Fibroblast of the conjunctiva (primary cell): ENCODE results near the gene ZNF101.
"Not testable (repeated sequence)": the region's sequence is repeated elsewhere in the genome, so short reads cannot be mapped to it uniquely, and the experiment has no call there.

Experiments
- DNase-seq: peaks from one replicate; pipeline ENCODE4 v3.0.0-alpha.2; 2010; ENCODE audit warnings: low read depth

The ZNF101 gene

DNA sequence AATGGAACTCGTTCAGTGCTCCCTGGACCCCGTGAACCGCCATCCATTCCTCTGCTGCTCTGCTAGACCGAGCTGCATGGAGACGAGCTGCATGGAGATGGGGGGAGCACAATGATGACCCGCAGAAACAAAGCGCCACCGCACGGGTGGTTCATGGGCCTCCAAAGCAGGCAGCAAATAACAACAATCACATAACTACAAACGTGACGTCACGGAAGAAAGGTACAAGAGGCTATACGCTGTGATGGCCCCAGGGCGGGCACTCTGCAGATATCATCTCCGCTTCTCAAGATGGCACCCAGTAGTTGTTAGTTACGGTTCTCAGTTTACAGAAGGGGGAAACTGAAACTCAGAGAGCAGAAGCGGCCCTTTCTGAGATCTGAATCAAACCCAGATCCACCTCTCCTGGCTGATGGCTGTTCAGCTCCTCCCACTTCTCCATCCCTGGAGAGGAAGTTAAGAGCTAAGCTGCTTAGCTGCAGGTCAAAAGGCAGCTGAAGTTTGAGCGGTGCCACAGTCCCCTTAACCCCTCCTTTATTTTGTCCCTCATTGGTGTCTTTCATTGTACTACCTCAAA lies 6.9 kb upstream of the ZNF101 start:
- DNase-seq = no peak

- DNase-seq = no peak
These were observed 6.3 kb upstream of the ZNF101 start for GRCh38 chr19:19662344-19662743.

DNA sequence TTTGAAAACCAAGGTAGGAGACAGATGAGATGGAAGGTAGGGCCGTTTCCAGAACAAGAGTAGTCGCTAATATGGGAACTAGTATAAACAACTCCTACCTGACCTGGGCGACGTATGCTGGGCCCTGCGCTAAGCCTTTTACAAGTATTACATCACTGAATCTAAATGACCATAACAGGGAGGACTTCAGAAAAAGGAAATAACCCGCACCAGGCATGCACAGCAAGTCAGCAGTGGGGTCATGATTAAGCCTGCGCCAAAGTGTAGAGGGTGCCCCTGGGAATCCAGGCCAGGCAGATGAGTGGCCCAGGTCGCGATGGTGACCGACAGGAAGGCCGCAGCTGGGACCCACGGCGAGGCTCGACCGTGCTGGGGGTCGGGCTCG lies 5.8 kb upstream of the ZNF101 start:
- DNase-seq = no peak

GRCh38 chr19:19663256-19664120 lies 5.2 kb upstream of the ZNF101 start, which contains the start of gene ATP13A1:
TSS of gene ATP13A1 (minus strand) at chr19:19663676. CDS start at chr19:19663666, 10 bp downstream.
- DNase-seq = peak; percentile 97

- not testable (repeated sequence) for DNase-seq
These were observed 3.2 kb upstream of the ZNF101 start for GRCh38 chr19:19665420-19665948.

DNA sequence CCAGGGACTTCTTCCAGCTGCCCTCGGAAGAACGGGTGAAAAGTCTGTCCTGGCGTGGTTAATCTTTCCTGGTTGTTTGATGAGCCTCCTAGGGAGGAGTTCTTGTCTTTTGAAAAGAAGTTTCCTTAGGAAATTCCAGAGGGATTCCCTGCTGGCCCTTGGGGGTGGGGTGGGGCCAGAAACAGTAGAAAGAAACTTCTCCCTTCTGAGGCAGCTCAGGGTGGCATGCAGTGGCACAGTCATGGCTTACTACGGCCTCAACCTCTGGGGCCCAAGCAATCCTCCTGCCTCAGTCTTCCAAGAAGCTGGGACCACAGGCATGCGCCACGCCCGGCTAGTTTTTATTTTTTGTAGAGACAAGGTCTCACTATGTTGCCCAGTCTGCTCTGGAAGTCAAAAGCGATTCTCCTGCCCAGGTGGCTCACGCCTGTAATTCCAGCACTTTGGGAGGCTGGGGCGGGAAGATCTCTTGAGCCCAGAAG lies 1.5 kb downstream of the ZNF101 start:
- no peak for DNase-seq

DNA sequence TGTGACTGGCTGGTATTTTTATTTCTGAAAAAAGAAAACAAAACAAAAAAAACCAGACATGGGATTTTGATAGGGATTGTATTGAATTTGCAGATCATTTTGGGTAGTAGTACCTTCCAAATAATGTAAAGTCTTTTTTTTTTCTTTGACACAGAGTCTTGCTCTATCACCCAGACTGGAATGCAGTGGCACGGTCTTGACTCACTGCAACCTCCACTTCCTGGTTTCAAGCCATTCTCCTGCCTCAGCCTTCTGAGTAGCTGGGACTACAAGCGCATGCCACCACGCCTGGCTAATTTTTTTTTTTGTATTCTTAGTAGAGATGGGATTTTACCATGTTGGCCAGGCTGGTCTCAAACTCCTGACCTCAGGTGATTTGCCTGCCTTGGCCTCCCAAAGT lies 4.2 kb downstream of the ZNF101 start:
- no peak for DNase-seq

DNA sequence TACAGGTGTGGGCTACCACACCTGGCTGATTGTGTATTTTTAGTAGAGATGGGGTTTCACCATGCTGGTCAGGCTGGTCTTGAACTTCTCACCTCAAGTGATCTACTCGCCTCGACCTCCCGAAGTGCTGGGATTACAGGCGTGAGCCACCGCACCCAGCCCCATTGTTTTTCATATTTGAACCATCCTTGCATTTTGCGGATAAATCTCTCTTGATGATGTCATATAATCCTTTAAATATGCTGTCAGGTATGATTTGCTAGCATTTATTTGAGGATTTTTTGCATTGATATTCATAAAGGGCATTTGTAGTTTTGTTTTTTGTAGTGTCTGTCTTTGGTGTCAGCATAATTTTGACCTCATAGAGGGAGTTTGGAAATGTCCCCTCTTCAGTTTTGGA lies 5.7 kb downstream of the ZNF101 start:
- no peak for DNase-seq

GRCh38 chr19:19677579-19677978 lies 8.9 kb downstream of the ZNF101 start:
- DNase-seq = no peak

- no peak for DNase-seq
These were observed 10.8 kb downstream of the ZNF101 start for GRCh38 chr19:19679176-19680073.

GRCh38 chr19:19686119-19686518 lies 17.5 kb downstream of the ZNF101 start:
- DNase-seq = not testable (repeated sequence)

GRCh38 chr19:19686580-19686979 lies 17.9 kb downstream of the ZNF101 start:
- DNase-seq = no peak

DNA sequence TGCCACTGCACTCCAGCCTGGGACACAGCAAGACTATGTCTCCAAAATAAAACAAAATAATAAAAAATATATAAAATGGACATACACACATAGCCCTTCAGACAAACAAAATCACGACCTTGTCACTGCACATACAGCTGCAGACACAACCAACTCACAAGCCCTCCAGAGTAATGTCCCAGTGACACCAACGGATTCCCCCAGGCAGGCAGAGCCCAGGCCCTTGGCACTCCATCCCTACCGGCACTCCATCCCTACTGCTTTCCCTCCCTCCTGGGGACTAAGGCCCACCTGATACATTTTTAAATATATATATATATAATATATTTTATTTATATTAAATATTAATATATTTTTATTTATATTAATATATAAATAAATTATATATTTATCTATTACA lies 18.5 kb downstream of the ZNF101 start:
- DNase-seq = no peak

DNA sequence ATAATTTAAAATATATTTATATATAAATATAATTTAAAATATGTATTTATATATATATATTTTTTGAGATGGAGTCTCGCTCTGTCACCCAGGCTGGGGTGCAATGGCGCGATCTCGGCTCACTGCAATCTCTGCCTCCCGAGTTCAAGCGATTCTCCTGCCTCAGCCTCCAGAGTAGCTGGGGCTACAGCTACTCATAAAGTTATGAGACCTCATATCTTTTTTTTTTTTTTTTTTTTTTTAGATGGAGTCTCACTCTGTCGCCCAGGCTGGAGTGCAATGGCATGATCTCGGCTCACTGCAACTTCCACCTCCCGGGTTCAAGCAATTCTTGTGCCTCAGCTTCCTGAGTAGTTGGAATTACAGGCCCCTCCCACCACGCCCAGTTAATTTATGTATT lies 20.4 kb downstream of the ZNF101 start:
- DNase-seq = not testable (repeated sequence)

GRCh38 chr19:19691683-19692082 lies 23.0 kb downstream of the ZNF101 start:
- DNase-seq = no peak

- no peak for DNase-seq
These were observed 27.7 kb downstream of the ZNF101 start for GRCh38 chr19:19696386-19696785.

DNA sequence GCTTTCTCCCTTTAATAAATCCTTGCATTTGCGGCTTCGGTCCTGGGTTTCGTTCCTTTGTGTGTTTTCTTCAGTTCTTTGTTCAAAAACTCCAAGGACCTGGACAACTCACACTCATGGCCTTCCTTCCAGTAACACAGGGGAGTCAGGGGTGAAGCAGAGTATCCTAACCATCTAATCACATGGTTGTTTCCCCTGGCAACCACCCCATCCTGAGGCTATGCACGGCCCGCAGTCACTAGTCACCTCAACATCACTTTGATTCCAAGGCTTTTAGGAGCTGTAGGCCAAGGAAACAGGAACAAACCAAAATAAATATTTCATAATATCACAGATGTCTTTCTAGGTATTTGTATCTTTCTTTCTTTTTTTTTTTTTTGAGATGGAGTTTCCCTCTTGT lies 28.9 kb downstream of the ZNF101 start:
- no peak for DNase-seq

GRCh38 chr19:19700493-19700892 lies 31.9 kb downstream of the ZNF101 start:
- DNase-seq = not testable (repeated sequence)

DNA sequence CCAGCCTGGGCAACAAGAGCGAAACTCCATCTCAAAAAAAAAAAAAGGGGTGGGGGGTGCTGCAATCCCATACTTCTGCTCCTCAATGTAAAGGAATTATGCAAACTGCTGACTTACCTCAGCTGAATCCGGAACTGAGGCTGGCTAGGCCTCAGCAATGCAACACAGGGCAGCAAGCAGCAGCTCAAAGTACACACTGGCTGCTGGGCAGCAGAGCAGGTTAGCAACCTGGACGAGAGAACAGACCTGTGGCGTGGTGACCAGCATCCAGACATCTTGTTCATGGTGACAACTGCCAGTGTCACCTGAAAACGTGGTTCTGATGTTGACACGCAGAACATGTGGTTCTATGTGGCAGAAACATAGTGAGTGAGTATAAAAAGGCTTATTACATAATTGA lies 36.2 kb downstream of the ZNF101 start:
- DNase-seq = no peak

DNA sequence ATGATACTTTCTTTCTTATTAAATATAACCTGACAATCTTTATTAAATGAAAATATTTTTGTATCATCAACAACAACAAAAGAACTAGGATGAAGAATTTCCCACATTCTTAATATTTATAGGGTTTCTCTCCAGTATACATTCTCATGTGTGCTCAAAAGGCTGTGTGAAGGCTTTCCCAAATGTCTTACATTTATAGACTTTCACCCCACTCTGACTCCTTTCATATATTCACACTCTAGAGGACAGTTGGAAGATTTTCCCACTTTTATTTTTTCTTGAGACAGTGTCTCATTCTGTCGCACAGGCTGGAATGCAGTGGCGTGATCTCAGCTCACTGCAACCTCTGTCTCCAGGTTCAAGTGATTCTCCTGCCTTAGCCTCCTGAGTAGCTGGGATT lies 41.9 kb downstream of the ZNF101 start:
- DNase-seq = no peak

DNA sequence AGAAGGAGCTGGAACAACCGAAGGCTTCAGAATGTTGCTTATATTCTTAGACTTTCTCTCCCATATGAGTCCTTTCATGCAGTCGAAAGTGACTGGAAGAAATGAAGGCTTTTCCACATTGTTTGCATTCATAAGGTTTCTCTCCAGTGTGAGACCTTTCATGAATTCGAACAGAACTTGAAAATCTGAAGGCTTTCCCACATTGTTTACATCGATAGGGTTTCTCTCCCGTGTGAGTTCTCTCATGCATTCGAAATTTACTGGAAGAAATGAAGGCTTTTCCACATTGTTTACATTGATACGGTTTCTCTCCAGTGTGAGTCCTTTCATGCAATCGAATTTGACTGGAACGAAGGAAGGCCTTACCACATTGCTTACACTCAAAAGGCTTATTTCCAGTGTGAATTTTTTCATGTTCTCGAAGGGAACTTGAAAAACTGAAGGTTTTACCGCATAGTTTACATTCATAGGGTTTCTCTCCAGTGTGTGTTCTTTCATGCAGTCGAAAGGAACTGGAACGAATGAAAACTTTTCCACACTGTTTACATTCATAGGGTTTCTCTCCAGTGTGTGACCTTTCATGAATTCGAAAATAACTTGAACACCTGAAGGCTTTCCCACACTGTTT lies 42.8 kb downstream of the ZNF101 start:
- DNase-seq = no peak
